ENCODE measurements around the gene COTL1. TPM values are rescaled to one million over a fixed set of nuclear protein-coding genes. Genes with fewer than 3 reads are reported as not detected.

Gene COTL1, protein sequence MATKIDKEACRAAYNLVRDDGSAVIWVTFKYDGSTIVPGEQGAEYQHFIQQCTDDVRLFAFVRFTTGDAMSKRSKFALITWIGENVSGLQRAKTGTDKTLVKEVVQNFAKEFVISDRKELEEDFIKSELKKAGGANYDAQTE
- 100 to 1,000 TPM in 1 of 2 donors, 10 to 100 TPM in 1; 79.1 to 138 TPM for total RNA-seq

DNA sequence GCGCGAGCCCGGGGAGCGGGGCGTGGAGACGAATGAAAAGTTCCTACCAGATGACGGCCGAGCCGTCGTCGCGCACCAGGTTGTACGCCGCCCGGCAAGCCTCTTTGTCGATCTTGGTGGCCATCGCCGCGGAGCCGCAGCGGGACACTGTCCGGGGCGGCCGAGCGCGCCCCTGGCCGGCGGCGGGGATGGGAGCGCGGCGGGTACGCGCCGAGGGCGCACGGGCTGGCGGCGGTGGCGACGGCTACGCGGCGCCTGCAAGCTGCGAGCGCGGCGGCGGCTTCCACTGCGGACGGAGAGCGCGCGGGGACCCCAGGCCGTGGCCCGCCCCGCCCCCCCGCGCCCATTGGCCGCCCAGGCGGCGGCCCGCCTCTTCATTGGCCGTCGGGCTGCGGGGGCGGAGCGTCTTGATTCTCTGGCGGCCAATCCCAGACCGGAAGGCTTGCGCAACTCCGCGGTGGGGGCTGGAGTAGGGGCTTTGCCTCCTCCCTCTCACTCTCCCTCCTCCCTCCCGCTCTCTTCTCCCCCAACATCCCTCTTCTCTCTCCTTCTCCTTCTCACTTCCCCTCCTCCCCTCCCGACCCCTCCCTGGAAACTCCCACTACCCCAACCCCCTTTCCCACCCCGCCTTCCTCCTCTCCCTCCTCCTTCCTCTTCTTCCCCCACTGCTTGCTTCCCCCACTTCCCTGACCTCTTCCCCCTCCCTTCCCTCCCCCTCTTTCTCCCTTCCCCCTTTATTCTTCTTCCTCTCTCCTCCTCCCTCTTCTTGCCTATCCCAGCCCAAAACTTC lies at the start of gene COTL1:
COTL1 (minus strand) TSS at position 288 of the 790 bp plus-strand sequence; CDS start at position 124, 164 bp downstream.
- peak within 1 kb of the TSS; percentile 74 for H3K27ac ChIP-seq
- H3K27me3 ChIP-seq, result no peaks in the 10 kb centered on the region
- intact Hi-C loops (cut with DNase I), result loop anchor here (2.0 kb wide), 1 partner anchor 107 kb away; no protein-coding TSS in a partner anchor
- H3K9ac ChIP-seq (ENCODE audit: low read depth in 2 of 2, low read length in 2 of 2), result peak within 1 kb of the TSS; percentile 78 to 81
- no peaks in the 10 kb centered on the region for H3K9me3 ChIP-seq
- TF ChIP-seq, protein P1, sequence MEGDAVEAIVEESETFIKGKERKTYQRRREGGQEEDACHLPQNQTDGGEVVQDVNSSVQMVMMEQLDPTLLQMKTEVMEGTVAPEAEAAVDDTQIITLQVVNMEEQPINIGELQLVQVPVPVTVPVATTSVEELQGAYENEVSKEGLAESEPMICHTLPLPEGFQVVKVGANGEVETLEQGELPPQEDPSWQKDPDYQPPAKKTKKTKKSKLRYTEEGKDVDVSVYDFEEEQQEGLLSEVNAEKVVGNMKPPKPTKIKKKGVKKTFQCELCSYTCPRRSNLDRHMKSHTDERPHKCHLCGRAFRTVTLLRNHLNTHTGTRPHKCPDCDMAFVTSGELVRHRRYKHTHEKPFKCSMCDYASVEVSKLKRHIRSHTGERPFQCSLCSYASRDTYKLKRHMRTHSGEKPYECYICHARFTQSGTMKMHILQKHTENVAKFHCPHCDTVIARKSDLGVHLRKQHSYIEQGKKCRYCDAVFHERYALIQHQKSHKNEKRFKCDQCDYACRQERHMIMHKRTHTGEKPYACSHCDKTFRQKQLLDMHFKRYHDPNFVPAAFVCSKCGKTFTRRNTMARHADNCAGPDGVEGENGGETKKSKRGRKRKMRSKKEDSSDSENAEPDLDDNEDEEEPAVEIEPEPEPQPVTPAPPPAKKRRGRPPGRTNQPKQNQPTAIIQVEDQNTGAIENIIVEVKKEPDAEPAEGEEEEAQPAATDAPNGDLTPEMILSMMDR (IDR thresholded peaks at IDR 0.05), result no peak
- no peaks in the 10 kb centered on the region for H3K36me3 ChIP-seq
- DNase-seq, result peak; percentile 97
- H3K4me1 ChIP-seq, result peaks cover 8% of the 10 kb centered on the region
- H3K4me3 ChIP-seq, result peak within 1 kb of the TSS; percentile 84

DNA sequence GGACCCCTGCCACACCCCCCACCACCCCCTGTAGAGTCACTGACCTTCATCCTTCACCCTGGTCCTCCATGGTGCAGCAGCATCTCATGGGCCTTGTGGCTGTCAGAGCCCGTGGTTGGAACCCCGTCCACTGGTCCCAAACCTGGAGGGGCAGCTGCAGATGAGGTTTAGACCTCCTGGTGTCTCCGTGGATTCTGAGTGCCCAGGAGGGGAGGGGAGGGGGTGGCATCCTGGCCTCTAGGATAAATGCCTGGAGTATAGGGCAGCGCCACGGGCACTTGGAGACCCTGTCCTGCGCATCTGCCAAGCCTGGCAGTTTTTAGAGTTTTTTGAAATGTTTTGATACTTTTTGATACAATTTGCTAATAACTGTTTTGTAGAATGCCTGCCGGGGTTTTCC lies 48.0 kb upstream of the COTL1 start:
- intact Hi-C loops (cut with DNase I), result no loop called here
- Histone ChIP-seq H3K9me3 (no peaks in the 10 kb centered on the region), H3K36me3 (peaks cover 5% of the 10 kb centered on the region)

DNA sequence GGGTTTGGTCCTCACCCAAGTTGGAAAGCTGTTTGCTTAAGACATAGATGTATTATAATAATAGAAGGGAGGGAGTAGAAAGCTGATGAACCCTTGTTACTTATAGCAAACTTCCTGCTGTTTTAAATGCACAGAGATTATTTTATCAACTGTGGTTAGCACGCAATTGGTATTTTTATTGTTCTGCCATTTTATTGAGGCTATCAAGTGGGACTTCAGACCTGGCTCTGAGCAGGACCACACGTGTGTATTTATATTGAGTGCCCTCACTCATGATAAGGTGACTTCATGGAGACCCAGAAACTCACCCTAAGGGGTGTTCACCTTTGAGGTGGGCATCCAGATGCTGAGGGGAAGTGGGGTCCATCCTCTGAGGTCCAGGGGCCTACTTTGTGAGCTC lies 47.5 kb upstream of the COTL1 start:
- no peaks in the 10 kb centered on the region for H3K4me1 ChIP-seq
- H3K9me3 ChIP-seq, result no peaks in the 10 kb centered on the region
- no peak overlapping the region for H3K9ac ChIP-seq (ENCODE audit: low read depth in 2 of 2, low read length in 2 of 2)
- TF ChIP-seq, protein P1 (IDR thresholded peaks at IDR 0.05), result no peak
- no peak overlapping the region for H3K27ac ChIP-seq
- DNase-seq, result no peak
- H3K36me3 ChIP-seq, result peaks cover 5% of the 10 kb centered on the region
- no peak overlapping the region for H3K4me3 ChIP-seq
- intact Hi-C loops (cut with DNase I), result no loop called here
- H3K27me3 ChIP-seq, result no peaks in the 10 kb centered on the region

More for the DNA sequence above, 48.0 kb upstream of the COTL1 start:
- Histone ChIP-seq H3K27ac (no peak overlapping the region), H3K4me1 (no peaks in the 10 kb centered on the region), H3K27me3 (no peaks in the 10 kb centered on the region), H3K9ac (ENCODE audit: low read depth in 2 of 2, low read length in 2 of 2) (no peak overlapping the region), H3K4me3 (no peak overlapping the region)
- DNase-seq, result no peak
- TF ChIP-seq, protein P1 (IDR thresholded peaks at IDR 0.05), result no peak

DNA sequence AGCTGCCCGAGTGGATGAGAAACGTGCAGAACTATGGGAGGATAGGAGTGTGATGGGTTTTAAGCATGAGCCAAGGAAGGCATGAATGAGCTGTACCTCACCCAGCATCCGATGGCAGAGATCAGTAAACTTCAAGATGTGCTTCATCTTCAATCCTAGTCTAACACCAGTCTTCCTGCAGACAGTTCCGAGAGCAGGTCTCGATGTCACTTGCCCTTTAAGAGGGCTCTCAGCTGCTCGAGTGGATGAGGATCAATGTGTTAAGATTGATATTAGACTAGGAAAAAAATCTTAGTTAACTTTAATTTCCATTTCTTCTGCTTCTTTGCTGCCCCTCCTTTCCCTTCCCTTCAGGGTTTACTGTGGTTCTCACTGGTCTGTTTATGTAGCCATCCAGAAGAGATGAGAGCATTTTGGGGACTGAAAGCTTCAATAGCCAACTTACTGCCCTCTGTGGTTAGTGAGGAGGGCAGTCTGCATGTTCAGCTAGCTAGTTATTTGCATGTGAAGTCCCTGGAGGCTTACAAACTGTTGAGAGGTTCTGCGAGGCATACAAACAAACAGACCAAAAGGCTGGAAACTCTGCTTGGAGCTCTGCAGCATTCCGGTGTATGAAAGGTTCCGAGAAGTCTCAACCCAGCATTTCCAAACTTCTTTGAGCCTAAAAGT lies 45.7 kb upstream of the COTL1 start:
- Histone ChIP-seq H3K27ac (no peak overlapping the region), H3K36me3 (peaks cover 8% of the 10 kb centered on the region), H3K9me3 (no peaks in the 10 kb centered on the region), H3K27me3 (no peaks in the 10 kb centered on the region), H3K4me1 (no peaks in the 10 kb centered on the region), H3K4me3 (no peak overlapping the region), H3K9ac (ENCODE audit: low read depth in 2 of 2, low read length in 2 of 2) (no peak overlapping the region)
- DNase-seq, result no peak
- TF ChIP-seq, protein P1 (IDR thresholded peaks at IDR 0.05), result no peak
- intact Hi-C loops (cut with DNase I), result no loop called here

DNA sequence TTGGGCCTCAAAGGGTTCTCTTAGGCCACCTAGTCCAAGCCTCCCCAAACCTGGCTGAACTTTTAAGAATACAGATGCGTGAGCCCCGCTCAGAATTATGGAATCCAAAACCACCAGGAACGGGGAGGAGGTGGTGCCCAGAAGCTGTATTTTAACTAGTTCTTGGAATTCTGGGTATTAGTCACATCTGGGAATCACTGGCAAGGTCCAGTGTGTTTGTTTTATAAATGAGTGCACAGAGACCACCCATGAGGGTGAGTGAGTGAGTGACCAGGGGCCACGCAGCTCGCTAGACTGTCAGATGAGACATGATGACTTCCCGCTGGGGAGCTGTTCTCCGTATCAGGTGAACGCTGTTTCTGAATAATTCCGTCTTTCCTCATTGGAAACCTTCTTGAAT lies 44.6 kb upstream of the COTL1 start:
- Histone ChIP-seq H3K9me3 (no peaks in the 10 kb centered on the region), H3K36me3 (peaks cover 15% of the 10 kb centered on the region), H3K27ac (no peak overlapping the region), H3K27me3 (no peaks in the 10 kb centered on the region), H3K4me1 (no peaks in the 10 kb centered on the region), H3K9ac (ENCODE audit: low read depth in 2 of 2, low read length in 2 of 2) (no peak overlapping the region), H3K4me3 (no peak overlapping the region)
- TF ChIP-seq, protein P1 (IDR thresholded peaks at IDR 0.05), result no peak
- no peak for DNase-seq
- intact Hi-C loops (cut with DNase I), result no loop called here
